Muscle layer of colon (tissue), 2 donors: ENCODE measurements around the gene SUN1.

ENCODE experiments used
- H3K27ac ChIP-seq: one replicate; pipeline ENCODE4 v1.7.0; 2013; ENCODE audit warnings: low read depth, mild to moderate bottlenecking, low read length, moderate library complexity
- H3K27me3 ChIP-seq, 2 donors: one replicate each; pipeline ENCODE4 v1.7.0; 2013; ENCODE audit warnings: low read length in 2 of 2, mild to moderate bottlenecking in 2 of 2; ENCODE audit not compliant: insufficient read depth in 2 of 2, control insufficient read depth in 1 of 2
- H3K36me3 ChIP-seq: one replicate; pipeline ENCODE4 v1.7.0; 2013; ENCODE audit warnings: mild to moderate bottlenecking, low read length; ENCODE audit not compliant: insufficient read depth
- H3K4me1 ChIP-seq: one replicate; pipeline ENCODE4 v1.7.0; 2013; ENCODE audit warnings: mild to moderate bottlenecking, low read length; ENCODE audit not compliant: insufficient read depth
- H3K4me3 ChIP-seq, 2 donors: one replicate each; pipeline ENCODE4 v1.7.0; 2013; ENCODE audit warnings: low read length in 2 of 2, low read depth in 1 of 2, mild to moderate bottlenecking in 1 of 2, moderate library complexity in 1 of 2
- H3K9ac ChIP-seq: one replicate; pipeline ENCODE4 v1.7.0; 2013; ENCODE audit warnings: low read length
- H3K9me3 ChIP-seq: one replicate; pipeline ENCODE4 v1.7.0; 2013; ENCODE audit warnings: mild to moderate bottlenecking, low read length
- donor health status: abdominal sarcoma.
- donor health status: Adenocarcinoma of cecum.

Gene SUN1

DNA sequence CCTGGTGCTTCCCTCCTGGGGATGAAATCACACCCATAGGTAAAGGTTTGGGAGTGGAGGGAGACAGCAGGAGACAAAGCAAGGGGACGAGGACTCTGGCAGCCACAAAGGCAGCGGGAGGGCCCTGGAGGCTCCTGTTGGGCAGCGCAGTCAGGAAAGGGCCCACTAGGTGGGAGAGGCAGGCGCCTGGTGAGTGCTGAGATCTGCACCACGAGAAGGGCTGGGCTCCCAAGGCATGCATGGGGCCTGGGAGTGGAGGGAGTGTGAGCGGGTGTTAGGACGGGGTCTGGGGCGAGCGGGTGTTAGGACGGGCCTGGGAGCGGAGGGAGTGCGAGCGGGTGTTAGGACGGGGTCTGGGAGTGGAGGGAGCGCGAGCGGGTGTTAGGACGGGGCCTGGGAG, 57.1 kb downstream of the SUN1 start:
- H3K9me3 ChIP-seq = no peaks in the 10 kb centered on the region
- H3K4me3 ChIP-seq = no peak overlapping the region
- H3K4me1 ChIP-seq = no peaks in the 10 kb centered on the region
- no peaks in the 10 kb centered on the region for H3K27me3 ChIP-seq
- H3K36me3 ChIP-seq = peaks cover 60% of the 10 kb centered on the region
- no peak overlapping the region for H3K9ac ChIP-seq
- H3K27ac ChIP-seq = no peak overlapping the region

- peaks cover 69% of the 10 kb centered on the region for H3K36me3 ChIP-seq
- H3K9me3 ChIP-seq = no peaks in the 10 kb centered on the region
- no peak overlapping the region for H3K9ac ChIP-seq
- H3K27ac ChIP-seq = no peak overlapping the region
- no peak overlapping the region for H3K4me3 ChIP-seq
- no peaks in the 10 kb centered on the region for H3K27me3 ChIP-seq
- H3K4me1 ChIP-seq = no peaks in the 10 kb centered on the region
These were observed 58.6 kb downstream of the SUN1 start for GRCh38 chr7:890868-891267.

DNA sequence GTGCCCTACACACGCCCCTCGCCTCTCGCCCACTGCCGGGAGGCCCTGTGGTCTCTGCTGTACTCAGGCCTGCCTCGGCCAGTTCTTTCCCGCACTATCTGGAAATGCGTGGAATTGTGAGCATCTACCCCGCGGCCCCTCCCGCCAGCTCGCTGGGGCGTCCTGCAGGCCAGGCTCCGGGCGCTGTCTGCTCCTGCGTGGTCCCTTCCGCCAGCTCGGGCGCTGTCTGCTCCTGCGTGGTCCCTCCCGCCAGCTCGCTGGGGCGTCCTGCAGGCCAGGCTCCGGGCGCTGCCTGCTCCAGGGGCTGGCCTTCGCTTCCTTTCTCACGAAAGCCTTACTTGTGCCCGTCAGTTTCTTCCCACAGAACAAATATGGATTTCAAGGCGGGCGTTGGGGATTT, 59.0 kb downstream of the SUN1 start:
- Histone ChIP-seq H3K27me3 (no peaks in the 10 kb centered on the region), H3K4me1 (no peaks in the 10 kb centered on the region), H3K9ac (no peak overlapping the region), H3K36me3 (peaks cover 74% of the 10 kb centered on the region), H3K9me3 (no peaks in the 10 kb centered on the region), H3K27ac (no peak overlapping the region), H3K4me3 (no peak overlapping the region)

DNA sequence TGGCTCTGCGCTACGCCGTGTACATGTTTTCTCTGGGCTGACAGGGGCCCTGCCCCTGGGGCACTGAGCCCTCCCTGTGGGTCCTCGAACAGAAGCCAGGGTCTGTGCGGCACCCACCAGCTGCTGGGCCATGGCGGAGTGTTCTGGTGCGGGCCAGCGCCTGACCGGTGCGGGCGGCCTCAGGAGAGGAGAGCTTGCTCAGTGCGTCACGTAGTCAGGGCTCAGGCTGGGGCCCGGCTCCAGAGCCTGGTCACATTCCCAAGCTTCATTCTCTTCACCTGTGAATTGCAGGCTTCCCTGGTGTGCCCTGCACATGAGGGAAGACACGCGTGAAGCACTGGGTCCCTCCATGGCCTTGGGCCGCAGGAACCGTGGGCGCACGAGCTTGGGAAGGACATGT, 59.5 kb downstream of the SUN1 start:
- Histone ChIP-seq H3K9ac (no peak overlapping the region), H3K27me3 (no peaks in the 10 kb centered on the region), H3K9me3 (no peaks in the 10 kb centered on the region), H3K36me3 (peaks cover 74% of the 10 kb centered on the region), H3K4me1 (no peaks in the 10 kb centered on the region), H3K4me3 (no peak overlapping the region), H3K27ac (no peak overlapping the region)

GRCh38 chr7:892648-893593, 60.6 kb downstream of the SUN1 start:
- Histone ChIP-seq H3K4me1 (no peaks in the 10 kb centered on the region), H3K36me3 (peaks cover 62% of the 10 kb centered on the region), H3K4me3 (no peak overlapping the region), H3K9me3 (no peaks in the 10 kb centered on the region), H3K27me3 (no peaks in the 10 kb centered on the region), H3K27ac (no peak overlapping the region), H3K9ac (no peak overlapping the region)

GRCh38 chr7:893686-894085, 61.4 kb downstream of the SUN1 start:
- H3K9me3 ChIP-seq = no peaks in the 10 kb centered on the region
- no peak overlapping the region for H3K9ac ChIP-seq
- no peaks in the 10 kb centered on the region for H3K27me3 ChIP-seq
- H3K4me1 ChIP-seq = no peaks in the 10 kb centered on the region
- H3K4me3 ChIP-seq = no peak overlapping the region
- peaks cover 55% of the 10 kb centered on the region for H3K36me3 ChIP-seq
- H3K27ac ChIP-seq = no peak overlapping the region

GRCh38 chr7:894164-894867, 62.0 kb downstream of the SUN1 start:
- no peaks in the 10 kb centered on the region for H3K27me3 ChIP-seq
- H3K36me3 ChIP-seq = peaks cover 54% of the 10 kb centered on the region
- H3K9ac ChIP-seq = no peak overlapping the region
- H3K27ac ChIP-seq = no peak overlapping the region
- no peaks in the 10 kb centered on the region for H3K9me3 ChIP-seq
- H3K4me3 ChIP-seq = no peak overlapping the region
- H3K4me1 ChIP-seq = no peaks in the 10 kb centered on the region

DNA sequence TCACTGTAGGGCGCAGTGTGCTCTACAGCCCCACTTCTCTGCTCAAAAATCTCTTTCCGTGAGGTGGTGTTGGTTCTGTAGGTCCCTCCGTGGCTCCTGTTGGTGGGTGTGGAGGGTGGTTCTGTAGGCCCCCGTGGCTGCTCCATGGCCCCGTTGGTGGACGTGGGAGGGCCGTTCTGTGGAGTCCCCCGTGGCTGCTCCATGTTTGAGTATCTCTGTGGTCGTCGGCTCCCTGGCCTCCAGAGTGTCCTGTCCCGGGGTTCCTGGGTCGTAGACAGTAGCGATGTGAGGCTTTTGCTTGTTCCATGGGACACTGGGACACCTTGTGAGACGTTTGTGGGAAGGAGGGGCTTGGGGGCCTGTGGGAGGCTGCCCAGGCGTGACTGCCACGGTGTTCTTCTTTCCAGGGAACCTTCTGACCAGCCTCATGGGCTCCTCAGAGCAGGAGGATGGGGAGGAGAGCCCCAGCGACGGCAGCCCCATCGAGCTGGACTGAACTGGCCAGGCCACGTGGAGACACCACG, 62.7 kb downstream of the SUN1 start:
- H3K4me1 ChIP-seq = no peaks in the 10 kb centered on the region
- no peaks in the 10 kb centered on the region for H3K9me3 ChIP-seq
- H3K9ac ChIP-seq = no peak overlapping the region
- peaks cover 54% of the 10 kb centered on the region for H3K36me3 ChIP-seq
- no peak overlapping the region for H3K27ac ChIP-seq
- H3K4me3 ChIP-seq = no peak overlapping the region
- no peaks in the 10 kb centered on the region for H3K27me3 ChIP-seq

DNA sequence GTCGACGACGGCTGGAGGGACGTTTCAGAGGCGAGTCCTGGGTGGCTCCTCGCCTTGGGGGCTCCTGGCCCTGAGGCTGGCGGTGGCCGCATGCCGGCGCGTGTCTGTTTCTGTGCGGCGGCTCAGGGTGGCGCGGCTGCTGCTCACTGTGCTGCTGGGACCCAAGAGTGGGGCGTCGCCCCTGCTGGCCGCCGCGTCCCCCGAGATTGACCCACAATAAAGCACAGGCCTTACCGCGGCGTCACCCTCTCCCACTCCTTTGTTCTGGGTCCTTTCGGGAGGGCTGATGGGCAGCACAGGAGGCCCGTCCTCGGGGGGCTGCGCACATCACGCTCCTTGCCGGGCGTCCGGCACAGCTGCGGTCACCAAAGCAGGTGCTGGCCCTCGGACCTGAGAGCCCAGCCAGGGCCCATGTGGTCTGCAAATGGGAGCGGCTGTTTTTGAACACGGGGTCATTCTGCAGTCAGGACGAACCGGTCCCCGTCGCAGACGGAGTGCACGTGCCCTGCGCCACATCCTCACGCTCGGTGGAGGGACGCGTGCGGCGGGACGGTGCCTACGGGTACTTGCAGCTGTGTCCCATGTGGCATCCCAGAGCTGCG, 63.3 kb downstream of the SUN1 start:
- Histone ChIP-seq H3K9ac (no peak overlapping the region), H3K27me3 (no peaks in the 10 kb centered on the region), H3K4me3 (no peak overlapping the region), H3K27ac (no peak overlapping the region), H3K4me1 (no peaks in the 10 kb centered on the region), H3K9me3 (no peaks in the 10 kb centered on the region), H3K36me3 (peaks cover 54% of the 10 kb centered on the region)

GRCh38 chr7:896346-897075, 64.2 kb downstream of the SUN1 start:
- Histone ChIP-seq H3K27ac (no peak overlapping the region), H3K9me3 (no peaks in the 10 kb centered on the region), H3K4me3 (no peak overlapping the region), H3K27me3 (no peaks in the 10 kb centered on the region), H3K4me1 (peaks cover 6% of the 10 kb centered on the region), H3K36me3 (peaks cover 45% of the 10 kb centered on the region), H3K9ac (no peak overlapping the region)

GRCh38 chr7:897086-897485, 64.8 kb downstream of the SUN1 start:
- Histone ChIP-seq H3K9me3 (no peaks in the 10 kb centered on the region), H3K4me1 (peaks cover 6% of the 10 kb centered on the region), H3K4me3 (no peak overlapping the region), H3K27me3 (no peaks in the 10 kb centered on the region), H3K27ac (no peak overlapping the region), H3K36me3 (peaks cover 39% of the 10 kb centered on the region), H3K9ac (no peak overlapping the region)
